H9 (cell line): ENCODE measurements around the gene GRIN3B. TPM values are rescaled to one million over a fixed set of nuclear protein-coding genes. Genes with fewer than 3 reads are reported as not detected.

Experiments
- DNase-seq: peaks from one replicate; pipeline ENCODE4 v3.0.0-alpha.2; 2017
- H2AFZ ChIP-seq: one replicate; pipeline ENCODE4 v1.6.1; 2013; ENCODE audit warnings: mild to moderate bottlenecking, low read length, control low read depth, moderate library complexity
- H2AK5ac ChIP-seq: 2 replicates; pipeline ENCODE4 v1.6.1; 2013; ENCODE audit warnings: low read length, control low read depth, mixed read lengths; ENCODE audit not compliant: insufficient read length
- H2BK120ac ChIP-seq: one replicate; pipeline ENCODE4 v1.6.1; 2013; ENCODE audit warnings: low read depth, mild to moderate bottlenecking, low read length, control low read depth, inconsistent platforms; ENCODE audit not compliant: poor library complexity, severe bottlenecking
- H2BK12ac ChIP-seq: 2 replicates; pipeline ENCODE4 v1.6.1; 2013; ENCODE audit warnings: low read length, control low read depth, mixed read lengths, low read depth; ENCODE audit not compliant: insufficient read length
- H2BK15ac ChIP-seq: 2 replicates; pipeline ENCODE4 v1.6.1; 2013; ENCODE audit warnings: low read depth, low read length, control low read depth
- H2BK20ac ChIP-seq: one replicate; pipeline ENCODE4 v1.6.1; 2013; ENCODE audit warnings: low read depth, mild to moderate bottlenecking, low read length, control low read depth, inconsistent platforms; ENCODE audit not compliant: poor library complexity, severe bottlenecking
- H2BK5ac ChIP-seq: 2 replicates; pipeline ENCODE4 v1.6.1; 2013; ENCODE audit warnings: low read length, control low read depth, mixed read lengths; ENCODE audit not compliant: insufficient read length
- H3K14ac ChIP-seq: 2 replicates; pipeline ENCODE4 v1.6.1; 2013; ENCODE audit warnings: low read length, control low read depth; ENCODE audit not compliant: insufficient read depth
- H3K18ac ChIP-seq: 2 replicates; pipeline ENCODE4 v1.6.1; 2013; ENCODE audit warnings: low read depth, mild to moderate bottlenecking, mixed read lengths, low read length, control low read depth; ENCODE audit not compliant: insufficient read length
- H3K23ac ChIP-seq: 2 replicates; pipeline ENCODE4 v1.6.1; 2013; ENCODE audit warnings: low read length, control low read depth, mixed read lengths, low read depth; ENCODE audit not compliant: insufficient read length
- H3K23me2 ChIP-seq: 2 replicates; pipeline ENCODE4 v1.6.1; 2013; ENCODE audit warnings: low read depth, mild to moderate bottlenecking, mixed read lengths, low read length, control low read depth; ENCODE audit not compliant: insufficient read length, poor library complexity, severe bottlenecking
- H3K27ac ChIP-seq: 2 replicates; pipeline ENCODE4 v1.5.1; 2013; ENCODE audit warnings: low read length, control low read depth, mixed read lengths, low read depth; ENCODE audit not compliant: insufficient read length
- H3K27me3 ChIP-seq: 2 replicates; pipeline ENCODE4 v1.6.1; 2013; ENCODE audit warnings: low read length, control low read depth, inconsistent platforms; ENCODE audit not compliant: insufficient read depth
- H3K4ac ChIP-seq: 2 replicates; pipeline ENCODE4 v1.6.1; 2013; ENCODE audit warnings: low read depth, mild to moderate bottlenecking, control low read depth, inconsistent platforms, low read length, moderate library complexity
- H3K4me1 ChIP-seq: 2 replicates; pipeline ENCODE4 v1.6.1; 2013; ENCODE audit warnings: low read length, control low read depth, inconsistent platforms; ENCODE audit not compliant: insufficient read depth
- H3K4me2 ChIP-seq: 2 replicates; pipeline ENCODE4 v1.6.1; 2013; ENCODE audit warnings: low read length, control low read depth, mixed read lengths; ENCODE audit not compliant: insufficient read length, insufficient read depth
- H3K56ac ChIP-seq: 2 replicates; pipeline ENCODE4 v1.6.1; 2013; ENCODE audit warnings: low read depth, mild to moderate bottlenecking, mixed read lengths, low read length, control low read depth; ENCODE audit not compliant: insufficient read length
- H3K79me1 ChIP-seq: 2 replicates; pipeline ENCODE4 v1.6.1; 2013; ENCODE audit warnings: low read depth, mild to moderate bottlenecking, moderate library complexity, low read length, control low read depth, inconsistent platforms; ENCODE audit not compliant: insufficient read depth, poor library complexity, severe bottlenecking
- H3K79me2 ChIP-seq: 2 replicates; pipeline ENCODE4 v1.6.1; 2013; ENCODE audit warnings: low read length, control low read depth, inconsistent platforms; ENCODE audit not compliant: insufficient read depth
- H3K9ac ChIP-seq: 2 replicates; pipeline ENCODE4 v1.6.1; 2013; ENCODE audit warnings: low read length, control low read depth, mixed read lengths; ENCODE audit not compliant: insufficient read length; ENCODE audit errors: extremely low read depth
- H3K9me3 ChIP-seq: one replicate; pipeline ENCODE4 v1.6.1; 2013; ENCODE audit warnings: low read depth, low read length, inconsistent platforms; ENCODE audit not compliant: control insufficient read depth
- H3T11ph ChIP-seq: one replicate; pipeline ENCODE4 v1.6.1; 2013; ENCODE audit warnings: mild to moderate bottlenecking, low read length, control low read depth, inconsistent platforms
- H4K20me1 ChIP-seq: one replicate; pipeline ENCODE4 v1.6.1; 2013; ENCODE audit not compliant: control insufficient read depth, insufficient read length, insufficient read depth
- H4K5ac ChIP-seq: 2 replicates; pipeline ENCODE4 v1.6.1; 2013; ENCODE audit warnings: low read depth, mild to moderate bottlenecking, mixed read lengths, low read length, control low read depth; ENCODE audit not compliant: insufficient read length
- H4K8ac ChIP-seq: replicated peaks from 2 replicates; pipeline ENCODE4 v1.6.1; 2013; ENCODE audit warnings: low read length, control low read depth, mixed read lengths, low read depth; ENCODE audit not compliant: insufficient read length
- H4K91ac ChIP-seq: 2 replicates; pipeline ENCODE4 v1.6.1; 2013; ENCODE audit warnings: low read depth, mild to moderate bottlenecking, moderate library complexity, mixed read lengths, low read length, control low read depth; ENCODE audit not compliant: insufficient read length
- H3K27ac Mint-ChIP-seq, 3 experiments: 2 replicates in 2 of 3; 3 replicates in 1 of 3; pipeline ENCODE4 v1.8.0; 2020 to 2021; ENCODE audit warnings: mixed read lengths in 3 of 3, mild to moderate bottlenecking in 1 of 3, moderate library complexity in 1 of 3
- H3K27me3 Mint-ChIP-seq: 2 replicates; pipeline ENCODE4 v1.8.0; 2021; ENCODE audit warnings: low read depth, mild to moderate bottlenecking, moderate library complexity, mixed read lengths
- H3K36me3 Mint-ChIP-seq, 3 experiments: 2 replicates in 2 of 3; 3 replicates in 1 of 3; pipeline ENCODE4 v1.8.0; 2020 to 2021; ENCODE audit warnings: low read depth in 3 of 3, mixed read lengths in 3 of 3; ENCODE audit not compliant: insufficient read depth in 1 of 3
- H3K4me1 Mint-ChIP-seq, 2 experiments: 2 replicates each; pipeline ENCODE4 v1.8.0; 2020; ENCODE audit warnings: mixed read lengths in 2 of 2
- H3K4me3 Mint-ChIP-seq, 2 experiments: 2 replicates in 1 of 2; 3 replicates in 1 of 2; pipeline ENCODE4 v1.8.0; 2020 to 2021; ENCODE audit warnings: mild to moderate bottlenecking in 2 of 2, mixed read lengths in 2 of 2, moderate library complexity in 1 of 2
- H3K9me3 Mint-ChIP-seq, 2 experiments: 2 replicates in 1 of 2; 3 replicates in 1 of 2; pipeline ENCODE4 v1.8.0; 2020; ENCODE audit warnings: mild to moderate bottlenecking in 2 of 2, mixed read lengths in 2 of 2, moderate library complexity in 1 of 2
- WGBS: extraction: QIAGEN DNeasy Blood & Tissue Kit; methylation state at CpG from one replicate; pipeline ENCODE4 v1.1.7; 2013; ENCODE audit warnings: missing lambda C conversion rate, low lambda C conversion rate, mixed read lengths; ENCODE audit not compliant: insufficient read length; ENCODE audit errors: extremely low coverage; 5-methylcytosine and 5-hydroxymethylcytosine counted together
- total RNA-seq: library from RNA; stranded (reverse); gene quantifications from 2 replicates; pipeline ENCODE4 v1.2.1, GENCODE V29; 2021
- TF ChIP-seq, protein P1 (sequence below): fragments of 200-600 bp; sonication (generic); conservative IDR thresholded peaks from 3 replicates; pipeline ENCODE4 v1.8.0; 2021; ENCODE audit warnings: antibody characterized with exemption, mild to moderate bottlenecking

Gene GRIN3B
- total RNA-seq, 1 experiment from 2014 or later = 1.0 TPM

DNA sequence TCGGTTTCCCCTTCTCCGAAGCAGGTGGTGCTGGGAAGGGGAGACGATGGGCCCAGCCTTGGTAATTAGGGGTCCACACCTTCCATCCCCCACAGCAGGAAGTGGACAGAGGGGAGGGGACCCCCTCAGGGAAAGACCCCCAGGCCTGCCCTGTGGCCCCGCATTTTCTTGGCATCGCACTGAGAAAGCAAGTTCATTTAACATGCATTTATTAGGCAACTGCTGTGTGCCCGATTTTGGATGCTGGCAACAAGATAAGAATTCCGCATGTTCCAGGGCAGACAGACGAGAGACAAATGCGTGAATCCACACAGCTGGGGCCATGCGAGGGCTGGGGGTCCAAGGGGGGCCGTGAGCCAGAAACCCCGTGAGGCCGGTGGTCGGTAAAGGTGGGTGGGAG, 45.9 kb upstream of the GRIN3B start:
- H3K9me3 Mint-ChIP-seq = no peaks in the 10 kb centered on the region
- H3K36me3 Mint-ChIP-seq = peaks cover 0 to 7% (median 5%) of the 10 kb centered on the region in 3 experiments; a peak in 5 of 7 replicates
- Histone ChIP-seq H2BK12ac (no peak overlapping the region), H3K18ac (no peak overlapping the region), H3K4me1 (peaks cover 3% of the 10 kb centered on the region; the same call in 1 of the 2 replicates), H2AK5ac (no peak overlapping the region), H3K23ac (no peak overlapping the region), H3K14ac (no peak overlapping the region), H2BK120ac (no peak overlapping the region), H2BK5ac (no peak overlapping the region), H3T11ph (no peak overlapping the region), H3K4ac (no peak overlapping the region), H3K27ac (no peak overlapping the region), H4K5ac (no peak overlapping the region), H3K27me3 (no peaks in the 10 kb centered on the region), H3K9ac (no peak overlapping the region), H3K23me2 (no peaks in the 10 kb centered on the region), H4K20me1 (no peaks in the 10 kb centered on the region), H2AFZ (no peak overlapping the region), H3K56ac (no peak overlapping the region), H3K4me2 (no peak overlapping the region), H2BK15ac (no peak overlapping the region), H3K9me3 (no peaks in the 10 kb centered on the region), H4K91ac (no peak overlapping the region), H3K79me2 (0 out of 2 replicates have a peak, but pooled peaks cover 3% of the 10 kb centered on the region), H4K8ac (no peak overlapping the region), H3K79me1 (peaks cover 3% of the 10 kb centered on the region), H2BK20ac (no peak overlapping the region)
- TF ChIP-seq, protein P1, sequence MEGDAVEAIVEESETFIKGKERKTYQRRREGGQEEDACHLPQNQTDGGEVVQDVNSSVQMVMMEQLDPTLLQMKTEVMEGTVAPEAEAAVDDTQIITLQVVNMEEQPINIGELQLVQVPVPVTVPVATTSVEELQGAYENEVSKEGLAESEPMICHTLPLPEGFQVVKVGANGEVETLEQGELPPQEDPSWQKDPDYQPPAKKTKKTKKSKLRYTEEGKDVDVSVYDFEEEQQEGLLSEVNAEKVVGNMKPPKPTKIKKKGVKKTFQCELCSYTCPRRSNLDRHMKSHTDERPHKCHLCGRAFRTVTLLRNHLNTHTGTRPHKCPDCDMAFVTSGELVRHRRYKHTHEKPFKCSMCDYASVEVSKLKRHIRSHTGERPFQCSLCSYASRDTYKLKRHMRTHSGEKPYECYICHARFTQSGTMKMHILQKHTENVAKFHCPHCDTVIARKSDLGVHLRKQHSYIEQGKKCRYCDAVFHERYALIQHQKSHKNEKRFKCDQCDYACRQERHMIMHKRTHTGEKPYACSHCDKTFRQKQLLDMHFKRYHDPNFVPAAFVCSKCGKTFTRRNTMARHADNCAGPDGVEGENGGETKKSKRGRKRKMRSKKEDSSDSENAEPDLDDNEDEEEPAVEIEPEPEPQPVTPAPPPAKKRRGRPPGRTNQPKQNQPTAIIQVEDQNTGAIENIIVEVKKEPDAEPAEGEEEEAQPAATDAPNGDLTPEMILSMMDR = no peak
- H3K4me1 Mint-ChIP-seq = peaks cover 6 to 42% of the 10 kb centered on the region in 2 experiments; a peak in 3 of 4 replicates
- H3K27ac Mint-ChIP-seq = peak overlapping the region in 1 of 3 experiments; percentile 55; a peak in 2 of 7 replicates
- DNase-seq = no peak
- H3K27me3 Mint-ChIP-seq = no peaks in the 10 kb centered on the region; the same call in 1 of the 2 replicates
- no peak overlapping the region for H3K4me3 Mint-ChIP-seq
- no CpG with 5 or more reads among the region's 14 CpGs for WGBS
